Prostate gland (tissue), 2 donors: ENCODE measurements around the gene HSF5.

Experiments used
- CTCF ChIP-seq, 4 experiments: fragments of 200-600 bp in 2 of 4; fragments of 450-650 bp in 2 of 4; sonication (generic) in 2 of 4; IDR thresholded peaks; 1 replicate in 3 of 4; 2 replicates in 1 of 4; pipeline ENCODE4 v1.5.1; 2016 to 2019; ENCODE audit warnings: antibody characterized with exemption in 4 of 4, mild to moderate bottlenecking in 2 of 4, moderate library complexity in 2 of 4
- POLR2A ChIP-seq: fragments of 450-650 bp; IDR thresholded peaks from one replicate; pipeline ENCODE4 v1.6.1; 2016; ENCODE audit warnings: antibody characterized with exemption, mild to moderate bottlenecking
- POLR2AphosphoS5 ChIP-seq: sonication (generic); formaldehyde crosslinking; IDR thresholded peaks from one replicate; pipeline ENCODE4 v1.6.1; 2017; ENCODE audit warnings: antibody characterized with exemption

- TF ChIP-seq CTCF (IDR thresholded peaks at IDR 0.05): no peak
- TF ChIP-seq POLR2AphosphoS5: no peak
- TF ChIP-seq POLR2A: no peak
Measured at GRCh38 chr17:58491510-58492045, 3.4 kb upstream of the HSF5 start.
